K562 (cell line): ENCODE results near the gene PPM1M. TPM values are rescaled to one million over a fixed set of nuclear protein-coding genes. Genes with fewer than 3 reads are reported as not detected.

Source experiments
- ARNT ChIP-seq, 2 experiments: fragments of 450-650 bp; IDR thresholded peaks; 2 replicates each; pipeline ENCODE4 v1.6.1; 2016; ENCODE audit warnings: mild to moderate bottlenecking in 1 of 2
- CBFA2T2 ChIP-seq: fragments of 450-650 bp; conservative IDR thresholded peaks from 2 replicates; pipeline ENCODE4 v1.6.1; 2017; ENCODE audit warnings: mild to moderate bottlenecking
- CREB1 ChIP-seq, 2 experiments: sonication (generic) in 1 of 2; formaldehyde crosslinking in 1 of 2; IDR thresholded peaks; 2 replicates each; pipeline versions ENCODE4 v1.6.1 to v1.8.0; 2012 to 2022; ENCODE audit warnings: inconsistent platforms in 1 of 2, mild to moderate bottlenecking in 1 of 2, missing genetic modification reagents in 1 of 2, moderate library complexity in 1 of 2
- EP400 ChIP-seq: fragments of 450-650 bp; IDR thresholded peaks from 2 replicates; pipeline ENCODE4 v1.6.1; 2017; ENCODE audit warnings: antibody characterized with exemption, mild to moderate bottlenecking, moderate library complexity
- KDM2B ChIP-seq: fragments of 250-450 bp; sonication (Bioruptor Pico); IDR thresholded peaks from 2 replicates; pipeline ENCODE4 v1.8.0; 2021; ENCODE audit warnings: mild to moderate bottlenecking, moderate library complexity
- NEUROD1 ChIP-seq: fragments of 150-350 bp; IDR thresholded peaks from 2 replicates; pipeline ENCODE4 v1.6.1; 2014; ENCODE audit warnings: borderline replicate concordance, low read length, low read depth; ENCODE audit not compliant: partially characterized antibody
- RBM15 ChIP-seq: fragments of 200-400 bp; formaldehyde crosslinking; IDR thresholded peaks from 2 replicates; pipeline ENCODE4 v1.6.1; 2018; ENCODE audit warnings: mild to moderate bottlenecking, low read length, moderate library complexity; ENCODE audit not compliant: insufficient read depth
- STAT5A ChIP-seq: IDR thresholded peaks from 2 replicates; pipeline ENCODE4 v1.6.1; 2012; ENCODE audit warnings: low read length, inconsistent platforms, borderline replicate concordance
- TAF1 ChIP-seq: IDR thresholded peaks from 2 replicates; pipeline ENCODE4 v1.6.1; 2011; ENCODE audit warnings: mild to moderate bottlenecking, low read length, moderate library complexity; ENCODE audit not compliant: insufficient read depth, control insufficient read depth, severe bottlenecking; ENCODE audit errors: extremely low read depth
- TBP ChIP-seq: optimal IDR thresholded peaks from 2 replicates; pipeline ENCODE3; 2011; ENCODE audit warnings: low read depth, low read length, improper control_type of control experiment
- ZBTB40 ChIP-seq, 2 experiments: fragments of 450-650 bp in 1 of 2; sonication (generic) in 1 of 2; formaldehyde crosslinking in 1 of 2; IDR thresholded peaks; 2 replicates each; pipeline versions ENCODE4 v1.7.1 to v1.9.0; 2016 to 2022; ENCODE audit warnings: inconsistent platforms in 1 of 2, mild to moderate bottlenecking in 1 of 2, missing genetic modification reagents in 1 of 2
- ZNF384 ChIP-seq: IDR thresholded peaks from 2 replicates; pipeline ENCODE4 v1.6.1; 2012; ENCODE audit warnings: low read depth, low read length, improper control_type of control experiment
- ZNF583 ChIP-seq: fragments of 250-450 bp; sonication (Bioruptor Pico); IDR thresholded peaks from 2 replicates; pipeline ENCODE4 v1.4.0; 2020
- ZNF655 ChIP-seq: fragments of 250-450 bp; sonication (Bioruptor Pico); IDR thresholded peaks from 2 replicates; pipeline ENCODE4 v1.5.0; 2021
- polyA plus RNA-seq, 8 experiments: library from polyadenylated mRNA; depleted of rRNA in 4 of 8; stranded (reverse) in 5 of 8; unstranded in 3 of 8; fragments of >200 nt; fragmentation: Nextera tagmentation in 2 of 8; fragmentation: Illumina TruSeq in 1 of 8; extraction: Ambion mirVana in 2 of 8; extraction: Trizol in 1 of 8; gene quantifications; 2 replicates each; pipeline versions ENCODE4 v1.2.1 to v1.2.3, GENCODE V29; 2011 to 2014; ENCODE audit warnings: inconsistent platforms in 1 of 8, missing spikeins in 1 of 8
- total RNA-seq, 7 experiments: library from RNA; depleted of rRNA in 6 of 7; stranded (reverse); fragments of >200 nt in 6 of 7; fragmentation: Illumina TruSeq in 2 of 7; extraction: Trizol in 2 of 7; gene quantifications; 2 replicates each; pipeline versions ENCODE4 v1.2.1 to v1.2.3, GENCODE V29; 2011 to 2021; ENCODE audit warnings: low replicate concordance in 1 of 7
- TF ChIP-seq, protein P1 (sequence below): sonication (generic); formaldehyde crosslinking; IDR thresholded peaks from 2 replicates; pipeline ENCODE4 v1.8.0; 2022; ENCODE audit warnings: missing genetic modification reagents, mild to moderate bottlenecking, moderate library complexity, borderline replicate concordance

The PPM1M gene
- total and polyA plus RNA-seq, 9 of the 15 experiments (the other 6 are each of a cell fraction or from before 2014, with no cell fraction given) = 1.4 to 9.2 (median 4.4) TPM

DNA sequence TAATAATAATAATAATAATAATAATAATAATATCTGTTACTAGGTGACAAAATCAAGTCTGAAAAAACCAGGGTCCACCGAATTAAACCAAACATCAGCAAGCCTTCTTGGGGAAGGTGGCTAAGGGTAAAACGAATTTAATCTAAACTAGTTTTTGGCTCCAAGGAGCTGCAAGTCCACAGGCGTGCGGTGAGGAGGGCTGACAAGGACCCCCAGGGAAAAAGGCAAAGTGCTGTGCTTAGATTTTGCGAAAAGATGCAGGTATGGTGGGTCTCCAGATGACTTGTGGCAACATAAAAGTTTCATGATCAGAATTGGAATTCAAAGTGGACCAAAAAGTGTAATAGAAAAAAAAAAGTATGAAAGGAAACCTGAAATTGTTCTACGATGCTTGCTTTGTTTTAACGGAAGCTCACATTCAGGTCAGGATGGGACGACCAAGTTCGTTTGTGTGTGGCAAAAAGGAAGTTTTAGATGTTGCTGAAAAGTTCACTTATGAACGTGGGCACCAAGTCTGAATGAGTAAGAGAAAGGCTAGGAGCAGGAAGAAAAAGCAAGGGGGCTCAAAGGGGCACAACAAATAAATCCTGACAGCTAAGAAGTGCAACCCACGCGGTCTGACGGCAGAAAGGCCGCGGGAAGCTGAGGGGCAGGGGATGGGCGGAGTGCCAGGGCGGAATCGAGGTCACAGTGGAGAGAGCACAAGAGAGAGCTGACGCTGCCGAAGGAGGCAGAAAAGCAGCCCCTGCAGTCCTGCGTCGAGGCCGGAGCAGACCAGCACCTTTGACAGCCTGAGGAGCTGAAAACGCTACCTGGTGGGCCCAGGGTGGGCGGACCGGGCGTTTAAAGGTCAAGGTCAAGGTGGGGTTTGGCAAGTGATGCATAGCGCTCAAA, 31.8 kb downstream of the PPM1M start (continued):
- no peak for TF ChIP-seq ZBTB40 (IDR thresholded peaks at IDR 0.05)
- no peak for TF ChIP-seq ZBTB40 (CRISPR knock-in tag; IDR thresholded peaks at IDR 0.05)
- no peak for TF ChIP-seq ZNF583 (CRISPR knock-in tag)
- no peak for TF ChIP-seq CBFA2T2
- TF ChIP-seq RBM15 = no peak
- 0 out of 2 replicates have a peak, but pooled peaks have one; percentile 10 for TF ChIP-seq CREB1 (IDR thresholded peaks at IDR 0.05)
- peak; percentile 8; the same call in 1 of the 2 replicates for TF ChIP-seq CREB1 (CRISPR knock-in tag; IDR thresholded peaks at IDR 0.05)
- no peak for TF ChIP-seq STAT5A
- TF ChIP-seq ARNT (IDR thresholded peaks at IDR 0.05) = no peak
- TF ChIP-seq NEUROD1 = no peak
- TF ChIP-seq ZNF384 = no peak
- TF ChIP-seq TAF1 = peak; percentile 19
- TF ChIP-seq, protein P1, sequence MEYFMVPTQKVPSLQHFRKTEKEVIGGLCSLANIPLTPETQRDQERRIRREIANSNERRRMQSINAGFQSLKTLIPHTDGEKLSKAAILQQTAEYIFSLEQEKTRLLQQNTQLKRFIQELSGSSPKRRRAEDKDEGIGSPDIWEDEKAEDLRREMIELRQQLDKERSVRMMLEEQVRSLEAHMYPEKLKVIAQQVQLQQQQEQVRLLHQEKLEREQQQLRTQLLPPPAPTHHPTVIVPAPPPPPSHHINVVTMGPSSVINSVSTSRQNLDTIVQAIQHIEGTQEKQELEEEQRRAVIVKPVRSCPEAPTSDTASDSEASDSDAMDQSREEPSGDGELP (CRISPR knock-in tag) = 0 out of 2 replicates have a peak, but pooled peaks have one; percentile 26
- TF ChIP-seq ZNF655 = no peak
- TF ChIP-seq EP400 = peak; percentile 35; the same call in 1 of the 2 replicates
- TF ChIP-seq TBP = no peak
- TF ChIP-seq KDM2B = no peak
